HG02610 (cell line): ENCODE measurements around the gene RBM44.

Source experiments
- ATAC-seq: cut with Tn5 transposase; IDR thresholded peaks from one replicate; pipeline ENCODE4 v1.9.1; 2021; ENCODE audit warnings: mild to moderate bottlenecking, moderate library complexity; ENCODE audit not compliant: unreplicated experiment

The RBM44 gene

GRCh38 chr2:237869343-237870102 lies 70.9 kb downstream of the RBM44 start:
- no peak for ATAC-seq

GRCh38 chr2:237870126-237870525 lies 71.5 kb downstream of the RBM44 start:
- no peak for ATAC-seq

- no peak for ATAC-seq
Measured at GRCh38 chr2:237870754-237871651, 72.4 kb downstream of the RBM44 start.

GRCh38 chr2:237872178-237872887 lies 73.8 kb downstream of the RBM44 start:
- no peak for ATAC-seq

GRCh38 chr2:237873421-237873831 lies 74.8 kb downstream of the RBM44 start:
- ATAC-seq, result no peak

- ATAC-seq, result no peak
Measured at GRCh38 chr2:237873897-237874551, 75.4 kb downstream of the RBM44 start.

GRCh38 chr2:237874585-237875161 lies 76.1 kb downstream of the RBM44 start:
- ATAC-seq, result no peak

GRCh38 chr2:237875256-237876060 lies 76.9 kb downstream of the RBM44 start:
- no peak for ATAC-seq

GRCh38 chr2:237876061-237876526 lies 77.5 kb downstream of the RBM44 start:
- no peak for ATAC-seq

- no peak for ATAC-seq
Measured at GRCh38 chr2:237876532-237876931, 78.0 kb downstream of the RBM44 start.

- ATAC-seq, result no peak
Measured at GRCh38 chr2:237876951-237877491, 78.4 kb downstream of the RBM44 start.

- ATAC-seq, result no peak
Measured at GRCh38 chr2:237877576-237878307, 79.2 kb downstream of the RBM44 start.

GRCh38 chr2:237878321-237879057 lies 79.9 kb downstream of the RBM44 start:
- no peak for ATAC-seq

- no peak for ATAC-seq
Measured at GRCh38 chr2:237879058-237879430, 80.5 kb downstream of the RBM44 start.

GRCh38 chr2:237879991-237880560 lies 81.5 kb downstream of the RBM44 start:
- no peak for ATAC-seq

- no peak for ATAC-seq
Measured at GRCh38 chr2:237882510-237883481, 84.2 kb downstream of the RBM44 start.
